Neural crest cell (in vitro differentiated cells): ENCODE results near the gene AIG1. TPM values are rescaled to one million over a fixed set of nuclear protein-coding genes. Genes with fewer than 3 reads are reported as not detected.
"Not testable (repeated sequence)": the region's sequence is repeated elsewhere in the genome, so short reads cannot be mapped to it uniquely, and the experiment has no call there.

Experiments used
- DNase-seq: peaks from one replicate; pipeline ENCODE4 v3.0.0; 2021; ENCODE audit warnings: low read depth, mixed read lengths, low spot score
- H3K27ac Mint-ChIP-seq: one replicate; pipeline ENCODE4 v1.8.0; 2021; ENCODE audit warnings: mild to moderate bottlenecking, mixed read lengths; ENCODE audit not compliant: unreplicated experiment
- H3K27me3 Mint-ChIP-seq: 2 replicates; pipeline ENCODE4 v1.8.0; 2021; ENCODE audit warnings: low read depth, mild to moderate bottlenecking, mixed read lengths
- H3K36me3 Mint-ChIP-seq: 2 replicates; pipeline ENCODE4 v1.8.0; 2021; ENCODE audit warnings: low read depth, mild to moderate bottlenecking, mixed read lengths
- H3K4me1 Mint-ChIP-seq: 2 replicates; pipeline ENCODE4 v1.8.0; 2021; ENCODE audit warnings: mixed read lengths
- H3K4me3 Mint-ChIP-seq: one replicate; pipeline ENCODE4 v1.8.0; 2021; ENCODE audit warnings: mild to moderate bottlenecking, mixed read lengths
- H3K9me3 Mint-ChIP-seq: 2 replicates; pipeline ENCODE4 v1.8.0; 2021; ENCODE audit warnings: mixed read lengths
- CTCF ChIP-seq: fragments of 200-600 bp; sonication (generic); conservative IDR thresholded peaks from 2 replicates; pipeline ENCODE4 v1.5.0; 2021; ENCODE audit warnings: antibody characterized with exemption, mild to moderate bottlenecking
- total RNA-seq: library from RNA; stranded (reverse); gene quantifications from 2 replicates; pipeline ENCODE4 v1.2.1, GENCODE V29; 2021

Gene AIG1
- total RNA-seq, 1 donor from 2014 or later, result 22.9 TPM

- TF ChIP-seq CTCF, result no peak
- H3K27ac Mint-ChIP-seq, result no peak overlapping the region
- no peaks in the 10 kb centered on the region for H3K9me3 Mint-ChIP-seq
Measured at GRCh38 chr6:143136647-143137046, 76.0 kb downstream of the AIG1 start.

GRCh38 chr6:143139239-143139784, 78.6 kb downstream of the AIG1 start:
- TF ChIP-seq CTCF, result no peak
- Mint-ChIP-seq H3K36me3 (peaks cover 3% of the 10 kb centered on the region), H3K9me3 (no peaks in the 10 kb centered on the region), H3K27ac (no peak overlapping the region), H3K4me3 (no peak overlapping the region), H3K27me3 (no peaks in the 10 kb centered on the region), H3K4me1 (no peaks in the 10 kb centered on the region)
- DNase-seq, result no peak

More at GRCh38 chr6:143136647-143137046, 76.0 kb downstream of the AIG1 start:
- no peaks in the 10 kb centered on the region for H3K27me3 Mint-ChIP-seq
- H3K4me3 Mint-ChIP-seq, result no peak overlapping the region
- DNase-seq, result no peak
- peaks cover 3% of the 10 kb centered on the region for H3K36me3 Mint-ChIP-seq
- no peaks in the 10 kb centered on the region for H3K4me1 Mint-ChIP-seq

- not testable (repeated sequence) for H3K27me3 Mint-ChIP-seq, H3K9me3 Mint-ChIP-seq, H3K4me3 Mint-ChIP-seq, DNase-seq, H3K36me3 Mint-ChIP-seq, H3K27ac Mint-ChIP-seq, H3K4me1 Mint-ChIP-seq
Measured at GRCh38 chr6:143139884-143140283, 79.2 kb downstream of the AIG1 start.

- Mint-ChIP-seq H3K36me3 (peaks cover 3% of the 10 kb centered on the region), H3K4me1 (no peaks in the 10 kb centered on the region), H3K4me3 (no peak overlapping the region), H3K9me3 (no peaks in the 10 kb centered on the region), H3K27ac (no peak overlapping the region), H3K27me3 (no peaks in the 10 kb centered on the region)
- no peak for TF ChIP-seq CTCF
- no peak for DNase-seq
Measured at GRCh38 chr6:143140767-143141166, 80.1 kb downstream of the AIG1 start.

- DNase-seq, result no peak
- Mint-ChIP-seq H3K27ac (no peak overlapping the region), H3K4me1 (no peaks in the 10 kb centered on the region), H3K36me3 (peaks cover 3% of the 10 kb centered on the region), H3K4me3 (no peak overlapping the region), H3K9me3 (no peaks in the 10 kb centered on the region), H3K27me3 (no peaks in the 10 kb centered on the region)
- TF ChIP-seq CTCF, result no peak
Measured at GRCh38 chr6:143141442-143141841, 80.8 kb downstream of the AIG1 start.

GRCh38 chr6:143146186-143146851, 85.6 kb downstream of the AIG1 start:
- no peak overlapping the region for H3K27ac Mint-ChIP-seq
- no peaks in the 10 kb centered on the region for H3K36me3 Mint-ChIP-seq
- H3K27me3 Mint-ChIP-seq, result no peaks in the 10 kb centered on the region
- TF ChIP-seq CTCF, result no peak
- H3K4me3 Mint-ChIP-seq, result no peak overlapping the region
- H3K9me3 Mint-ChIP-seq, result no peaks in the 10 kb centered on the region
- DNase-seq, result no peak
- H3K4me1 Mint-ChIP-seq, result no peaks in the 10 kb centered on the region
